Activated naive CD4-positive, alpha-beta T cell treated with anti-CD3 and anti-CD28 coated beads for 36 hours (primary cell): Measurements from ENCODE around the gene STAT5A. TPM values are rescaled to one million over a fixed set of nuclear protein-coding genes. Genes with fewer than 3 reads are reported as not detected.

Experiments
- total RNA-seq, 2 experiments: library from RNA; stranded (reverse); gene quantifications; one replicate each; pipeline ENCODE4 v1.2.3, GENCODE V29; 2021

STAT5A gene
- total RNA-seq, 2 experiments from 2014 or later, result 165 to 174 TPM

Other genes starting within 250 kb of the STAT5A start
- under 1 TPM; 0.20 to 0.31 TPM for gene C17orf113, start 237.9 kb upstream of the STAT5A start, total RNA-seq
- gene ZNF385C, start 190.0 kb upstream of the STAT5A start, total RNA-seq, result under 1 TPM; 0.36 to 0.77 TPM
- 10 to 100 TPM; 44.4 to 46.3 TPM for gene DHX58, start 175.8 kb upstream of the STAT5A start, total RNA-seq
- gene KAT2A, start 167.1 kb upstream of the STAT5A start, total RNA-seq, result 10 to 100 TPM; 57.3 to 59.0 TPM
- not detected for gene HSPB9, start 165.7 kb upstream of the STAT5A start, total RNA-seq
- 10 to 100 TPM; 32.5 to 36.6 TPM for gene RAB5C, start 133.5 kb upstream of the STAT5A start, total RNA-seq
- under 1 TPM; 0.24 to 0.35 TPM for gene KCNH4, start 107.4 kb upstream of the STAT5A start, total RNA-seq
- gene HCRT, start 103.0 kb upstream of the STAT5A start, total RNA-seq, result not detected
- gene GHDC, start 94.0 kb upstream of the STAT5A start, total RNA-seq, result 1 to 10 TPM; 9.0 to 9.7 TPM
- gene STAT5B, start 12.1 kb upstream of the STAT5A start, total RNA-seq, result 100 to 1,000 TPM; 185 to 192 TPM
- 100 to 1,000 TPM; 404 to 408 TPM for gene STAT3, start 99.9 kb downstream of the STAT5A start, total RNA-seq
- under 1 TPM; 0.64 to 0.67 TPM for gene CAVIN1, start 134.8 kb downstream of the STAT5A start, total RNA-seq
- 10 to 100 TPM in 1 of 2 experiments, 1 to 10 TPM in 1; 9.9 to 10.3 TPM for gene ATP6V0A1, start 170.4 kb downstream of the STAT5A start, total RNA-seq
- 10 to 100 TPM; 11.1 to 11.9 TPM for gene NAGLU, start 247.7 kb downstream of the STAT5A start, total RNA-seq